Calu3 (cell line): ENCODE measurements around the gene KCNA5. TPM values are rescaled to one million over a fixed set of nuclear protein-coding genes. Genes with fewer than 3 reads are reported as not detected.

Experiments
- BruUV-seq: library from RNA; stranded (reverse); fragments of 400-500 nt; replicated peaks from 2 replicates; lab custom pipeline; 2021; lab: Mats Ljungman, UMichigan
- CTCF ChIA-PET: fragments of 300-600 bp; sonication (Branson Sonifier 250); formaldehyde crosslinking; loops from one replicate; lab custom pipeline; 2022; ENCODE audit warnings: antibody characterized with exemption; lab: Charles Lee
- DNase-seq: peaks from one replicate; pipeline ENCODE4 v3.0.0; 2022
- H3K27ac Mint-ChIP-seq: one replicate; pipeline ENCODE4 v1.8.0; 2022; ENCODE audit warnings: mixed read lengths; ENCODE audit not compliant: unreplicated experiment
- H3K27me3 Mint-ChIP-seq: one replicate; pipeline ENCODE4 v1.8.0; 2022; ENCODE audit warnings: mixed read lengths; ENCODE audit not compliant: unreplicated experiment
- H3K36me3 Mint-ChIP-seq: one replicate; pipeline ENCODE4 v1.8.0; 2022; ENCODE audit warnings: mild to moderate bottlenecking, moderate library complexity, mixed read lengths; ENCODE audit not compliant: insufficient read depth, unreplicated experiment
- H3K4me1 Mint-ChIP-seq: one replicate; pipeline ENCODE4 v1.8.0; 2022; ENCODE audit warnings: mild to moderate bottlenecking, low read depth, mixed read lengths; ENCODE audit not compliant: unreplicated experiment
- H3K4me3 Mint-ChIP-seq: one replicate; pipeline ENCODE4 v1.8.0; 2022; ENCODE audit warnings: mild to moderate bottlenecking, low read depth, moderate library complexity, mixed read lengths; ENCODE audit not compliant: unreplicated experiment
- H3K9me3 Mint-ChIP-seq: one replicate; pipeline ENCODE4 v1.8.0; 2022; ENCODE audit warnings: low read depth, mixed read lengths; ENCODE audit not compliant: unreplicated experiment
- CTCF ChIP-seq: fragments of 200-600 bp; IDR thresholded peaks from one replicate; pipeline ENCODE4 v1.8.0; 2022; ENCODE audit warnings: antibody characterized with exemption; ENCODE audit not compliant: unreplicated experiment
- intact Hi-C: fragments of 100-400 bp; cut with micrococcal nuclease; formaldehyde crosslinking; loops from one replicate; pipeline ENCODE4 v1.10.0; 2022; ENCODE audit not compliant: unreplicated experiment
- total RNA-seq: library from RNA; stranded (reverse); gene quantifications from 2 replicates; pipeline ENCODE4 v1.2.3, GENCODE V29; 2022

KCNA5 gene
- total RNA-seq, 1 experiment from 2014 or later = not detected

- Mint-ChIP-seq H3K4me3 (no peak overlapping the region), H3K27ac (no peak overlapping the region), H3K36me3 (no peaks in the 10 kb centered on the region), H3K27me3 (peaks cover 92% of the 10 kb centered on the region), H3K9me3 (no peaks in the 10 kb centered on the region), H3K4me1 (no peaks in the 10 kb centered on the region)
- no peak for DNase-seq
- intact Hi-C loops = no loop called here
- TF ChIP-seq CTCF = no peak
- BruUV-seq = no TSS peak
- CTCF ChIA-PET = no interaction called here
Measured at GRCh38 chr12:5015711-5016492, 27.8 kb upstream of the KCNA5 start.

- intact Hi-C loops = no loop called here
- no peak for DNase-seq
- H3K4me3 Mint-ChIP-seq = no peak overlapping the region
- no TSS peak for BruUV-seq
- H3K4me1 Mint-ChIP-seq = no peaks in the 10 kb centered on the region
- H3K27ac Mint-ChIP-seq = no peak overlapping the region
- no peak for TF ChIP-seq CTCF
- H3K27me3 Mint-ChIP-seq = peaks cover 92% of the 10 kb centered on the region
- no peaks in the 10 kb centered on the region for H3K36me3 Mint-ChIP-seq
- CTCF ChIA-PET = no interaction called here
- H3K9me3 Mint-ChIP-seq = no peaks in the 10 kb centered on the region
Measured at GRCh38 chr12:5016526-5016925, 27.2 kb upstream of the KCNA5 start.

- no peaks in the 10 kb centered on the region for H3K9me3 Mint-ChIP-seq
- H3K36me3 Mint-ChIP-seq = no peaks in the 10 kb centered on the region
- CTCF ChIA-PET = no interaction called here
- intact Hi-C loops = no loop called here
- no peak overlapping the region for H3K4me3 Mint-ChIP-seq
- no peak for DNase-seq
- BruUV-seq = no TSS peak
- no peak overlapping the region for H3K27ac Mint-ChIP-seq
- H3K4me1 Mint-ChIP-seq = no peaks in the 10 kb centered on the region
- peaks cover 90% of the 10 kb centered on the region for H3K27me3 Mint-ChIP-seq
- TF ChIP-seq CTCF = no peak
Measured at GRCh38 chr12:5017638-5018348, 25.9 kb upstream of the KCNA5 start.

GRCh38 chr12:5018677-5019076 lies 25.0 kb upstream of the KCNA5 start:
- Mint-ChIP-seq H3K27ac (no peak overlapping the region), H3K4me1 (no peaks in the 10 kb centered on the region), H3K9me3 (no peaks in the 10 kb centered on the region), H3K4me3 (no peak overlapping the region), H3K27me3 (peaks cover 82% of the 10 kb centered on the region), H3K36me3 (no peaks in the 10 kb centered on the region)
- intact Hi-C loops = no loop called here
- BruUV-seq = no TSS peak
- CTCF ChIA-PET = no interaction called here
- no peak for DNase-seq
- TF ChIP-seq CTCF = no peak
